Mucosa of gallbladder (tissue), 1 donor: ENCODE measurements around the gene AFF3. TPM values are rescaled to one million over a fixed set of nuclear protein-coding genes. Genes with fewer than 3 reads are reported as not detected.

Source experiments
- DNase-seq: peaks from one replicate; pipeline ENCODE4 v3.0.0-alpha.2; 2020; ENCODE audit warnings: low spot score
- total RNA-seq: library from RNA; stranded (reverse); gene quantifications from one replicate; pipeline ENCODE4 v1.2.1, GENCODE V29; 2021
- donor health status: DM: no; HTN: no; CAD: no.

The AFF3 gene
- total RNA-seq, 1 donor from 2014 or later, result 9.1 TPM

DNA sequence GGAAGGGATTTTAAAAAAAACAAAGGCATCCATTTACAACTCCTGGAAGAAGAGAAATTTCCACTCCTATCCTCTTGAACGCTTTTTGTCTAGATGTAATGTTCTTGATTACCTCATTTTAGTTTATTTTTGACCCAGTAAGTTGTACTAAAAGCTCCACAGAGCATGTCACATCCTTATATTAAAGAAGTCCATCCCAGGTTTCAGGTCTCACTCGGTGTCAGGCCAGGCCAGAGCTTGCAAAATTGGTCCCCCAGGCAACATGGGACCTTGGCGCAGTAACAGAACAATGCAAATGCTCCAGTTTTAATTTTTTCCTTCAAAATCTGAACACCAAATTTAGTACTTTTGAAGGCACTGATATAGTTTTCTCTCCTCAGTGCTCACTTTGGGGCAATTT, 434.2 kb downstream of the AFF3 start:
- DNase-seq, result no peak

DNA sequence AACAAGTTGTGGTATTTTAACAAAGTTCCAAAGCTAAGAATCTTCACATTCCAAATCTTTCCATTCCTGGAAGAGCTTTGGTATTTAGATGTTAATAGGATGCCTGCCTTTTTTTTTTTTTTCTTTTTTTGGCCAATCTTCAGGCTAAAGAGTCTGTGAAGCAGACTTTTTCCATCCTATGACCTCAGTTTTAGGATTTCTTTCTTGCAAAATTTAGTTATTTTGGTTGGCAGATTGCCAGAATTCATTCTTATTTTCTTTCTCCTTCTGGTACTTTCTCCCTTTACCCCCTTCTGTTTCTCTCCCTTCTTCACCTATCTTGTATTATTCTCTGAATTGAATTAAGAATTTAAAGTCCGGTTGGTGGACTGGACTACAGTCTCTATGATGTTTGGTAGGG, 434.8 kb downstream of the AFF3 start:
- no peak for DNase-seq

DNA sequence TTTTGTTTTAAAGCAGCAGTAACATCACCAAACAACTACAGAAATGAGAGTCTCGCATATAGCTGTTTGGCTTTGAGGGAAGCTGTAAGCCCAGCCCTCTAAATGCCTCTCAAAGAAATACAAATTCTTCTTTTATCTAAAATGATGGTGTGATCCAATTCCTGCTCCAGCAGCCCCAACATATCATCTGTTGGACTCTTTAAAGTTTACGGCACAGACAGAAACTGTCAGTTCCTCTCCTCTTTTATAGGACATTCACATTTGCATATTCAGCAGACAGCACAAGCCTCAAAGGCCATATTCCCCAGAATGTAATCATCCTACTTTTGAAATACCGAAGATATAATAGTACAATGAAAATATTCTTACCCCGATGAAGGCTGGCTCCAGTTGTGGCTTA, 435.7 kb downstream of the AFF3 start:
- no peak for DNase-seq

DNA sequence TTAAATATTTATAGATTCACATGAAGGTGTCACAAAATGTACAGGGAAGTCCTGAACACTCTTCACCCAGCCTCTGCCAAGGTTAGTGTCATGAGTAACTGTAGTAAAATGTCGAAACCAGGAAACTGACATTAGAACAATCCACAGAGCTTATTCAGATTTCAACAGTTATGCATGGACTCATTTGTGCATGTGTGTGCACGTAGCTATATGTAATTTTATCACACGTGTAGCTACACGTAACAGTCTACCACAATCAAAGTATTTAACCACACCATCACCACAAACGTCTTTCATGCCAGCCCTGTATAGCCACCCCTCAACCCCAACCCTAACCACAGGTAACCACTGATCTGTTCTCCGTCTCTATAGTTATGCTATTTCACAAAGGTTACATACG, 440.9 kb downstream of the AFF3 start:
- no peak for DNase-seq

DNA sequence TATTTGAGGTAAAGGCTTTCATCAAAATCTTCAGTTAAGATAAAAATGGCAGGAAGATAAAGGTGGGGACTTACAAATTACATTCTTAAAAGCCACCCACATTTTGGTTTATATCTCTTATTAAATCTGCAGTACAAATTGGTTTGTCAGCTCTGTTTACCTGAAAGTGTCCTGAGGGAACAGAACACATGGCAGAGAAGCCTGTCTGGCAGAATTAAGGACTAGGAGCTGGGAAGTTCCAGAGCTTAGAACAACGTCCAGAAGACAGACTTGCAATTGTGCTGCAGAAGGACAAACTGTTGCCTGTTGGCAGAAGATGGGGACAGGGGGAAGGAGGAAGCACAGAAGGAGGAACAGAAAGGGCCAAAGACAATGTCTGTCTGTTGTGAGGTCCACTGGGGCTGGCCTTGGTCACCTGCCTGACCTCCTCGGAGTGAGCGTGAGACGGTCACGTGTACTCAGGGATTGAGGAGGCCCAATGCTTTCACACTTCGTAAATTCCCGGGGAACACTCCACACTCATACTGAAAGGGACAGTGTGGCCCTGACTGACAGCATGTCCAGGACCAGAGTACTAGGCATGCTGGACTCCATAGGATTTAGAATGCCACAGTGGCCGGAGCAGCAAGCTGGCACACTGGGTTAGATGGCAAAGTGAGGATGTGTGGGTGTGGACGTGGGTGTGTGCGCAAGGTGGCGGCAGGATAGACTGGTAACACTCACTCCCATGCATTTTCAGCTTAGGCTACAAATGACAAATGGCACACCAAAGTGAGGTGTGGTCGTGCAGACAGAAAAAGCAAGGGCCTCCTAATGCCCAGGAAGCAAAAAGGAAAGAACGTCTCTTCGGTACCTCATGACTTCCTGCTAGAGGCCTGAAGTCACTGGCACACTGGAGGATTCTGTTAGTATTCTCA, 441.6 kb downstream of the AFF3 start:
- no peak for DNase-seq

DNA sequence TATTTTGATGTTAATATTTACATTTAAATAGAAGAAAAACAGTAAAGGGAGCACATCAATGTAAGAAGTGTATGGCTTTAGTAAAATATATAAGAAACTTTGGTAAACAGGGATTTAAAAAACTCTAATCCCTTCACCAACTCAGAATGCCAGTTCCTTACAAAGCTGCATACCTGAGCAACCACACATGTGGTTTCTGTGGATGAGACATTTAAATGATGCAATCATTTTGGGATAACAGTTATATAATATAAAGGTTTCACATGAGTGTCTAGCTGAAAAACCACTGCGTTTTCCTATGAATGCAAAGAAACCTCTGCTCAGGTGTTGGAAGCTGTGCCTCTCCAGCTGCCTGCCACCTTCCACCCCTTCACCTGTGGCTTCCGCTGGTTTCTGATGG, 443.5 kb downstream of the AFF3 start:
- DNase-seq, result no peak

DNA sequence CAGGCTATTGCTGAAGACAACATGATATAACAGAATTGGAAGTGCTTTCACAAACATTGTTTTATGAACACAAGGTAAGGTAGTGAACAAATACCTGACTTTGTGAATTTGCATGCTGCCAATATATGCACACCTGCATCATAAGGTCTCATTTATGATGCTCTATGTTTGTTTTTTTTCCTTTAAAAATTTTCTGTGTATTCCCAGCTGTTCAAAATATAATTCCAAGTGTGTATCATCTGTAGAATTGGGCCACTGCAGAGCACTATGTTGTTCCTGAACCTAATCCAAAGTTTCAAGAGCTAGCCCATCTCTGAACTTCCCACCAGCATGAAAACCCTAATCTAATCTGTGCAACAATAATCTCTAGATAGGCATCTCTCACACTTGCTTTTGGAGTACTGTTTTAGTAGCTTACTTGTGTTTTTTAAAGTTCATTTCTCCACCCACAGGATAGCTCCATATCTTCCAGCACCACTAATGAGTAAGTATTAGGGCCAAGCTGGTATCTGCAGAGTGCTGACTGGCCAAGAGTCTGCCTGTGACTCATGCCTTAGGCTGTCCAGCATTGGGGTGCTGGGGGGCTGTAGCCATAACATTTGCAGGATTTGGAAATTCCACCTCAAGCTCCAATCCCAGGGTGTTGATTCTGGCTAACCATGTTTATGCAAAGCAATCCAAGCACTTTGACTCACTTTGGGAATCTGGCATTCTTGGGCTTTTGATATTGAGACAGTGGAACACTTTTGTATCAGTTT, 444.4 kb downstream of the AFF3 start:
- no peak for DNase-seq

DNA sequence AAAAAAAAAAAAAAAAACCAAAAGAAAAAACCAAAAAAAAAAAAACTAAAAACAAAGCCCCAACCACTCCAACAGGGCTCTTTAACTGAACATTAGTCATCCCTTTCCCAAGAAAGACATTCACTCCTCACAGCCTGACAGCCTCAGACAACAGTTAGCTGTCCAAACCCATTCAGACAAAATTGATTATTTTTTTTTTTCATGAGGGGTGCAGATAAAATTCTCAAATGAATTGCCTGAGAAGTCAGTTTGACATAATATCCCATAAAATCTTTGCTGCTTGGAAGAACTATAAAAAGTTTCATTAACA, 446.5 kb downstream of the AFF3 start:
- no peak for DNase-seq

DNA sequence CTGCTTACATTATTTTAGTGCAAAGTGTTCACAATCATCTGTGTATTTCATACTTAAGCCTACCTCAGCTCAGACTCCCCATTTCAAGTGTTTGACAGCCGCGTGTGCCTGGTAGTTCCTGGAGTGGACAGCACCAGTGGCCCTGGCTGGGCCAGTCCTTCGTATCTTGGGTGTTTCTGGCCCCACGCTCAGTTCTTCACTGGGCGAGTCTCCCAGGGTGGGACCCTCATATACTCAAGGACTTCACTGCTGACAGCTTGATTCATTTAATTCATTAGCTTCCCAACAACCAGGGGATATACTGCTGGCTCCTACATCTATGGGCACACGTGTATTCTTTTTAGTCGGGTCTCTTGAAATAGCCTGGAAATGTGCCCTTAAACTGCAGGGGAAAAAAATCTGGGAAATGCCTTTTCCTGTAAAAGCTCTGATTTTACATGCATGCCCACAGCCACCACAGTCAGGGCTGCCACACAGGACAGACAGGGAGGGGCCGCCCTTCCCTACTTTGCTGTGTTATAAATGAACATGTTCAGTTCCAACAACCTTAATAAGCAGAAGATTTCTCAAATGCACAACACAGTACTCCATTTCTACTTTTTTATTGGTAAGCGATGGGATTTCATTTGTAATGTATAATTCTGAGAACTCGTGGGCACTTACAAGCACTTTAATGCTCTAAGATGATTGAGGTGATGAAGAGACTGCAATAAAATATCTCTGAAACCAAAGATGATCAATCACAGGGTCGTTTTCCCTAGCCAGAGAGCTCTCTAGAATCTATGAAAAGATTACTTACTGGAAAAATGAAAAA, 447.1 kb downstream of the AFF3 start:
- no peak for DNase-seq

DNA sequence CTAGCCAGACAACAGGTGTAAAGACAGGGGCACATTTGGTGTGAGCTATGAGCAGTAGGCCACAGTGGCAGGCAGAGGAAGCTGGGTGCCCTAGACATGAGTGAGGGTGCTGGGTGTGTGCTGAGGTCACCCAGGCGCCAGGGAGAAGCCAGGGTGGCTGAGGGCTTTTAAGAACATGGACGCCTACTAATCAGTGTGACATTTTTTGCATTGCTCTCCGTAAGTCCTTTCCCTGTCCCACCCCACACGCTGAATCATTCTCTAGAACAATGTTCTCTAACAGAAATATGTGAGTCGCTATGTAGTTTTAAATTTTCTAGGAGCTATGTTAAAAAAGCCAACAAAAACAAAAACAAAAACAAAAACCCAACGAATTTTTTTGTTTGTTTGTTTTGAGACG, 448.1 kb downstream of the AFF3 start:
- no peak for DNase-seq

DNA sequence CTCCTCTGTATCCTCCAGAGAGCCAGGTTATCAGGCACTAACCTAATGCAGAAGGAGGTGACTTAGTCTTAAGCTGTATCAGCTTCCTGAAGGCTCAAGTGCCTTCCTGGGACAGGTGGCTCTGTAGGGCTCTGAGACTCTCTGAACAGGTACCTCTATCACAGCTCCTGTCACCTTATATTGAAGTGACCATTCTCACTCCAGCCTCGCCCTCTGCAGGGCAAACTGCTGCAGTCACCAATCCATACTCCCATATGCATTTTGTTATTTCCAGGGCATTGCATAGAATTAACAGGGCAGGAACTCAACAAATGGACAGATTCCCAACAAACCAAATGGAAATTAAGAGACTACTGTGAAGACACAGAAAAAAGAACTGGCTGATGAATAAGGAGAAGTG, 449.6 kb downstream of the AFF3 start:
- DNase-seq, result no peak

DNA sequence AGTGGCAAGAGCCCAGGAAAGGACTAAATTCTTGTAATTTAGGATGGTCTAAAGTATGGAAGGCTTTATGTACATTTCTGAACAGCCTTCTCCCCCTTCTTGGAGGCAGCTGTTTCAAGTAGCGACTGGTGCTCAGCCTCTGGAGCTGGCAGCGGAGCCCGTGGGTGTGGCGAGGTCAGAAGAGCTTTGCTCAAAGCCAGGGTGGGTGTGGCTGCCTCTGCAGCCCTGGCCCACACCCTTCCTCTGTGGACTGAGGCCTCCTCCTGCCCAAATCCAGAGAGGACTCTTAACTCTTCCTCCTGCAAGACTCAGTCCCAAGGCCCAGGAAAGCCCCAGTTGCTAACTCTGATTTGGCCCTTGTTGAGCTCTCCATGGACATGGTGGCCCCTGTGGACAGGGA, 450.5 kb downstream of the AFF3 start:
- no peak for DNase-seq

DNA sequence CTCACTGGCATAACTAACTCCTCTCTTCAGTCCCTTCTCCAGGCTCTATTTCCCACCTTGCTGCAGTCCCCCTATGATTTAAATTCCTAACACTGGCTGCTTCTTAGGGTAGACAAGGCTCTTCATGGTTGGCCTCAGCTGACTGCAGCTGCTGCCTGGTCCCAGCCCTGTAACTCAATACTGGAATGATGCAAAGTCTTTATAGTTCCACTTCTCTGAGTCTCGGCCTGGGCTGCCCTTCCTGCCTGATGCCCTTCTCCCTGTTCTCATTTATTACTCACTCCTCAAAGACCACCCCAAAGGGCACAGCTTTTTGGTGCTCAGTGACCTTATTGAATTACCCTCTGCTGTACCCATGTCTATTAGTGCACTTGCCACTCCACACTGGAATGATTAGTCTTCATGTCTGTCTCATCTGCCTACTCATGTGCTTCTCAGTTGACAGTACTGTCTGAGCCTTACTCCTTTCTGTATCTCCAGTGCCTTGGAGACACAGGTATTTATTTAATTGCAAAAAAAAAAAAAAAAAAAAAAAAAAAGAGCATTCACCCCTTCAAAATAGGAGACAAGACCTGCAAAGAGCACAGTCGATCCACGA, 453.1 kb downstream of the AFF3 start:
- DNase-seq, result no peak

DNA sequence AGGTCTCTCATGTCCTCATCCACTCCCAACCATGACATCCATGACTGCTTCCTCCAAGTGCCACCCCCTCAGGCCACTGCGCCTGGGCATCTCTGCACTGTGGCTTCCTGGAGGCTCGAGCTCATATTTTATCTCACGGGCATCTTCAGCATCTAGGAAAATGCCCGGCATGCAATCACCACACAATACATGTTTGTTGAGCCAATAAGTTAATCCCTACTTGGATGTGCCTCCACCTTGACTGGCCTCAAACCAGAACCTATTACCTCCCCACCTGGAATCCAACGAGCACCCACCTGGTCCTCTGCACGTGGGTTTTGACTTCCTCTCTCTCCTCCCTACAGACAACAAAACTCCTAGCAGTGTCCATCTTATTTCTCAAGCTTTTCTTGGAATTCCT, 453.7 kb downstream of the AFF3 start:
- no peak for DNase-seq

DNA sequence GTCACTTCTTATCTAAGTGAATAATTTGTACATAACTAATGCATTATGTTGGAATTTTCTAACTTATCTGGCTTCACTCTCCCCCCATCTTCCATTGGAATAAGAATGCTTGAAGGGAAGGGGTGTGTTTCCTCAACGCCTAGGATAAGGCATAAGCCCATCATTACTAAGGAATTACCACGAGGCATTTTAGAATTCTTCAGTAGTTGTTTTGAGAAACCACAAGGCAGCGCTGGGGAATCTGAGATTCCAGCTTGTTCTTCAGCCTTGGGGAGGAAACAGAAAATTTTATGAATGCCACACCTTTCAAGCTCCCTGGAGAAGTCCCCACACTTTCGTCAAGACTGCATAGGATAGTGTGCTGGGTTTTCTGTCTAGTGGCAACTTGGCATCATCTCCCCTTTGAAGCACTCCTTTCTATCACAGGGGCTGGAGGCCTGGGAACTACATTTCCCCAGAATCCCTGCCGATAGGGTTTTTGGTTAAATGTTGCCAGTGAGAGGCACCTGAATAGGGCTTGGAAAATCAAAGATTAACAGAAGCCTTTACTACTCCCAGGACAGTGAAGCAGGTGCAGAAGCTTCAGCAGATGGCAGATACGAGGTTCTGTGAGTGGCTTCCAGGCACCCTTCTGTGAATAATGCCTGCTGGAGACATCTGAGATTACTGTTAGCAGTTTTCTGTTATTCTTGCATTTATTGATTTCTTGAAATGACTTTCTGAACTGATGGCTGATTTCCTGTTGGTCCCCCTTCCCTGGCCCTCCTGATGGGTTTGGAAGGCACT, 459.9 kb downstream of the AFF3 start:
- DNase-seq, result no peak

DNA sequence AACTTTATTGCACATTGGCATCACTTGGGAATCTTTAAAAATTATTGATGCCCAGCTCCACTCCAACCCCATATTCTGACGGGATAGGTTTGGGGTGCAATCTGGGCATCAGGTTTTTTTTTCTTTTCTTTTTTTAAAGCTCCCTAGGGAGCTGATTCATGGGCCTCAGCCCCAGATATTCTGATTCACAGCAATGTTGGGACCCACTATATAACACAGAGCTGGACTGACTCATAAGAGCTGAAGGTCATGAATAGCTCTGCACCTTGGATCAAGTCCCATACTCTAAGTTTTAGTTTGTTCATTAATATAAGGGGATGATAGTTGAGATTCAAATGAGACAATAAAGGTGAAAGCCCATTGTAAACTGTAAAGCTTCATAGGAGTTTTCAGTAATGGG, 461.4 kb downstream of the AFF3 start:
- no peak for DNase-seq

DNA sequence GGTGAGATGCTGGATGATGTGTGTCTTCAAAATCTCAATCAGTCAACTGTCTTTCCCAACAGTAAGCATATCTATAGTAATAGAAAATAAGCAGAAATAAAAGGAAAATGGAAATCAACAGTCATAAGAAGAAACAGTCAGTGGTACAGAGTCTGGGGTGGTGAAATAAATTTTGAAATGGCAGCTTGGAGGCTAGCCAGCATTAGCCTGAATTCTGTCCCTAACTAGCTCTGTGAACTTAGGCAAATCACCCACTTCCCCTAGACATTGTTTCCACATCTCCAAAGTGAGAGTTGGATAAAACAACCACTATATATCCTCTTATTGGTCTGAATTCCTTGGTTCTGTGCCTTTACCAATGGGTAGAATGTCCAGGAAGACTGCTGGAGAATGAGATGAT, 462.9 kb downstream of the AFF3 start:
- no peak for DNase-seq

DNA sequence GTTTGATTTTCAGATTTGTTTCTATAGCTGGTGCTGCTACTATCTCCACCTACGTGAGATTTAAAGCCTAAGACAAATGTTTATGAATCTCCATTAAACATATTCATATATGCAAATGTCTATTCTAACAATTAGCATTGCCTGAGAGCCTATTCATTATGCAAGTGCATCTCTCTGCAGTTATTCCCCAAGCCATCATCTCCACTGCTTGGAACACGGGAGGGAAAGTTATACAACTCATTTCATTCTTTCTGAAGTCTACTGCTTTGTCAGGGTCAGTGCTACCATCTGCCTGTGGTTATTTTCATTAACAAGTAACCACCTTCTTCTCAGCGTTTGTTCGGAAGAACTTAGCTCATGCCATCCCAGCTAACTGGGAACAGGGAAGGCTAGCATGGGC, 463.8 kb downstream of the AFF3 start:
- no peak for DNase-seq

DNA sequence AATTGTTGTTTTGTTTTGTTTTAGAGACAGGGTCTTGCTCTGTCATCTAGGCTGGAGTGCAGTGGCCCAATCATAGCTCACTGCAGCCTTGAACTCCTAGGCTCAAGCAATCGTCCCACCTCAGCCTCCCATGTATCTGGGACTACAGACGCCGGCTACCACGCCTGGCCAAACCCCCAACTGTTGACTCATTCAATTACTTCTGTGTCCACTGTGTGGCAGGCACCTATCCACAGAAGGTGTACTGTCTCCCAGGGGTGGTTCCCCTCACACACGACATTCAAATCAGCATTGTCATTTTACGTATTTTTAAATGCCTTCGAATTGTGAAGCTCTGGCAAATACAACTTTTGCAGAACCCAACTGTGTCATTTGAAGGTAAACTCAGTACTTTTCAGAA, 464.6 kb downstream of the AFF3 start:
- DNase-seq, result no peak

DNA sequence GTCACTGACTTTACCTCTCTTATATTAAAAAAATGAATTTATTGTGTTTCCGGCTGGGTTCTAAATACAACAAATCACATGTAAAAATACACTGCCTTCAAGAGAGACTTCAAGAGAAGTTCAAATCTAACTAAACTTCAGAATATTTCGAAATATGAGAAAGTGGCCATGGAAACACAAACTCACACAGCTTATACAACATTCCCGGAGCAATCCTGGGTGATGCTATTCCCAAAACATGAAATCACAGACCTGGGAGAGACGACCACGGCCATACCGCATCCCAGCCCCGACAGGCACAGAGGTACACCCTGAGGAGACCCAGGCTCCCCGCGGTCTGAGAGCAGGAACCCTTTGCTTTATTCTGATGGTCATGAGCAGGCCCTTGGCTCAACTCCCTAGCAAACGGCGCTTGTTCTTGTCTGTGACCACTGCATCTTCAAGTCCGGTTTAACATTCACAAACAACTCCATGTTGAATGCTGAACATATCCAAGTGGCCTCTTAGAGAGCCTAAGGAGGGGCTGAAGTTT, 467.2 kb downstream of the AFF3 start:
- no peak for DNase-seq

DNA sequence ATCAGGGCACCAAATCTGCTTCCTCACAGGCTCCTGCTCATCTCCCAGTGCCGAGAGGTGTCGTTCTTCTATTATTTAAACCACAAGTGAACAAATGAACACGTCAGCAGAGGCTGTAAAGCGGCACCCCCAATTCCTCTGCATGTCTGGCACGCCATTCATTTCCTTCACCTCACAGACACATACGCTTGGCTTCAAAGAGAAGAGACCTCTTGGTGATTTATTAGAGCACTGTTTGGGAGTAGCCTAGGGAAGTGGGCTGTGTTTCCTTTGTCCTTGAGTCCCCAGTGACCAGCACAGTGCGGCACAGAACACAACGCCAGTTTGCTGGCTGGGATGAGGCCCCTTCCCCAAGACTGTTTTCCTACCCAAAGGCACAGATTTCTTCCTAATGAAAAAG, 468.3 kb downstream of the AFF3 start:
- DNase-seq, result no peak
